ENCODE data around the gene ASTN1. TPM values are rescaled to one million over a fixed set of nuclear protein-coding genes. Genes with fewer than 3 reads are reported as not detected.

ASTN1 gene
- total RNA-seq, 4 donors from 2014 or later, result 0.13 to 3.7 (median 0.84) TPM

- TF ChIP-seq CTCF (IDR thresholded peaks at IDR 0.05), result no peak
- DNase-seq (ENCODE audit: low spot score), result no peak
- ATAC-seq (ENCODE audit: low FRiP score), result no peak
Measured at GRCh38 chr1:177012342-177012925, 152.1 kb downstream of the ASTN1 start.

GRCh38 chr1:177011508-177011907, 153.0 kb downstream of the ASTN1 start:
- no peak for TF ChIP-seq CTCF (IDR thresholded peaks at IDR 0.05)
- no peak for ATAC-seq (ENCODE audit: low FRiP score)
- DNase-seq (ENCODE audit: low spot score), result no peak

GRCh38 chr1:177010211-177010825, 154.2 kb downstream of the ASTN1 start:
- ATAC-seq (ENCODE audit: low FRiP score), result no peak
- no peak for DNase-seq (ENCODE audit: low spot score)
- no peak for TF ChIP-seq CTCF (IDR thresholded peaks at IDR 0.05)

- no peak for TF ChIP-seq CTCF (IDR thresholded peaks at IDR 0.05)
- ATAC-seq (ENCODE audit: low FRiP score), result no peak
- DNase-seq (ENCODE audit: low spot score), result no peak
Measured at GRCh38 chr1:177008653-177009052, 155.9 kb downstream of the ASTN1 start.

- no peak for TF ChIP-seq CTCF (IDR thresholded peaks at IDR 0.05)
- no peak for DNase-seq (ENCODE audit: low spot score)
- peak; percentile 86 for ATAC-seq (ENCODE audit: low FRiP score)
Measured at GRCh38 chr1:177007437-177008161, 156.9 kb downstream of the ASTN1 start.

GRCh38 chr1:177002891-177003290, 161.6 kb downstream of the ASTN1 start:
- no peak for TF ChIP-seq CTCF (IDR thresholded peaks at IDR 0.05)
- DNase-seq (ENCODE audit: low spot score), result no peak
- no peak for ATAC-seq (ENCODE audit: low FRiP score)
